Measurements from ENCODE around the gene EYA3. TPM values are rescaled to one million over a fixed set of nuclear protein-coding genes. Genes with fewer than 3 reads are reported as not detected.
A peak's percentile ranks its signal among the peaks of the same experiment; 100 is the strongest.

Gene EYA3
- total RNA-seq, 1 experiment from 2014 or later = 10.4 TPM

DNA sequence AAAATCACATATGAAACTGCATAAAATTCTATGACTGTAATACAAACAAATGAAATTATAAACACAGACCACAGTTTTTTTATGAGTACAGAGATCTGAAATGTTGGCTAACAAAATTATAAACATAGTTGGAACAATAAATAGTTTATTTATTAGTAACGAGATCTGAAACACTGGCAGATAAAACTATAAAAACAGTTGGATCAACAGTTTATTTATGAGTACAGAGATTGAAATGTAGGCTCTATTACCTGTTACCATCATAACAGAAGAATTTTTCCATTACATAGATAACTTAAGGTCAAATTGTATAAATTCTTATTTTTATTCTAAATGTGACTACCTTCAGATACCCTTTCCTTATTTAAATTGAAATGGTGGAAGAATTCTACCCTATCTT lies 14.5 kb downstream of the EYA3 start:
- no peak for DNase-seq (ENCODE audit: low spot score)

GRCh38 chr1:28071813-28072212 lies 16.6 kb downstream of the EYA3 start:
- no peak for DNase-seq (ENCODE audit: low spot score)

DNA sequence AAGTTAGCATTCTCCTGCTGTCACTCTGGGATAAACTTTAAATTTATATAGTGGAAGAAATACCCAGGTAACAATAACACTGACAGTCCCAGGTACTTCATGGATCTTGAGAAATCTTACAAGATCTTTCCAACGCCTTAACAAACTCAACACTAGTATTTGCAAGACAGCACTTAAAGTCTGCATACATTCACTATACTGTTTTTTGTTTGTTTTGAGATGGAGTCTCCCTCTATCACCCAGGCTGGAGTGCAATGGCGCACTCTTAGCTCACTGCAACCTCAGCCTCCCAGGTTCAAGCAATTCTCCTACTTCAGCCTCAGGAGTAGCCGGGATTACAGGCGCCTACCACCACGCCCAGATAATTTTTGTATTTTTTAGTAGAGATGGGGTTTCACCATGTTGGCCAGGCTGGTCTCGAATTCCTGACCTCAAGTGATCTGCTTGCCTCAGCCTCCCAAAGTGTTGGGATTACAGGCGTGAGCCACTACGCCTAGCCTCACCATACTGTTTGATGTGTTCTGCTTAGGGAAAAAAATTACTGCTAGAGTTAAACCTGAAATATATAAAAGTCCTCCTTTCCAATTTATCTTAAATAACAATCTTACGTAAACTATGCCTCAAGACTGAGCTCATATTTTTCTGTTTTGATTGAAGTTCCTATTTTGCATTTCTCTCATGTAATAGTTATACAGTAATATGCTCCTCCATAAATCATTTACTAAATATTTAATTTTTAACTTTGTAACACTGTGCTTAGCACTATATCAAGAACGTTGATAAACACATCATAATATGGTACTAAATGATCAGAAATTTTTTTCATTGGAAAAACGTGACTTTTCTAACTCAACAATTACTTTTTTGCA lies 17.5 kb downstream of the EYA3 start:
- no peak for DNase-seq (ENCODE audit: low spot score)

- no peak for DNase-seq (ENCODE audit: low spot score)
Measured at GRCh38 chr1:28067523-28068090, 20.8 kb downstream of the EYA3 start.

- no peak for DNase-seq (ENCODE audit: low spot score)
Measured at GRCh38 chr1:28066393-28067154, 21.8 kb downstream of the EYA3 start.

DNA sequence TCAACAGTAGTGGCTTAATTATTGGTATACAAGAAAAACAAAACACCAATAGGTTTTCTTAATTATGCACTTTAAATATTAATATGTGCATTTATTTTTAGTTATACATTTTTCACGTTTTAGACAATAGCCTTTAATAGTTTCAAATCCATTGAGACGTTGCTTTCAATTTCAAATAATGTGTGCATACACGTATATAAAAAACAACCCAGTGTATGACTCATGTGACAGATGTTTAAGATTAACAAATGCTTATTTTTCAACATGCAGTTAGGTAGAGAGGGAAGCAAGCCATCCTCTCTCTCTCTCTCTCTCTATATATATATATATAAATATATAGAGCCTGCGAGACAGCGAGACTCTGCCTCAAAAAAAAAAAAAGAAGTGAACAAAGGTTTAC lies 24.3 kb downstream of the EYA3 start:
- peak; percentile 16 for DNase-seq (ENCODE audit: low spot score)

DNA sequence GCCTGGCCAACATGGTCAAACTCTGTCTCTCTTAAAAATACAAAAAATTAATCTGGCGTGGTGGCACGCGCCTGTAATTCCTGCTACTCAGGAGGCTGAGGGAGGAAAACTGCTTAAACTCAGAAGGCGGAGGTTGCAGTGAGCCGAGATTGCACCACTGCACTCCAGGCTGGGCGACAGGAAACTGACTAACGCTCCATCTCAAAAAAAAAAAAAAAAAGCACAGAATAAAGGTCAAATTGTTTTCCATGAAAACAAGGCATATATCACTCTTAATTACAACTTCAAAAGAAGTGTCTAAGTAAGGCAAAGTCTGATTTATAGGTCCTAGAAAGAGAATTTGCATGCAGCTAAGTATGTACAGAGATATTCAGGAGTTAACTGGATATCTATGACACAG lies 25.6 kb downstream of the EYA3 start:
- DNase-seq (ENCODE audit: low spot score) = peak; percentile 4

- no peak for DNase-seq (ENCODE audit: low spot score)
Measured at GRCh38 chr1:28058971-28059878, 29.2 kb downstream of the EYA3 start.

DNA sequence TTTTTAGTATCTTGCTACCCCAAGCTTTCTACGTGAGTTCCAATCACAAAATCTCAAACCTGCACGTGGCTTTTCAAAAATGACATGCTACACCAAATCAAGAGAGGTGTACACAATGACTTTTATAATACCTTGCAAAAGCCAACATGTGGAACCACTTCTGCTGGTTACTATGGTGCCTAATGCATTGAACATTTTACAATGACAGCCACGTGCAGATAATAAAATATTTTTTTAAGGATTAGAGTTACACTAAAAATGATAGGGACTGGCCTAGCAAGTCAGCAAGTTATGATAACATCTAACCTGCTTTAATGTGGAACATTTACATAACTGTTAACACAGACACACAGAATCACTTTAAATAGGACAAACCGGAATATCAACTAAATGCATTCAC lies 30.2 kb downstream of the EYA3 start:
- no peak for DNase-seq (ENCODE audit: low spot score)

GRCh38 chr1:28056129-28056925 lies 32.1 kb downstream of the EYA3 start:
- no peak for DNase-seq (ENCODE audit: low spot score)

DNA sequence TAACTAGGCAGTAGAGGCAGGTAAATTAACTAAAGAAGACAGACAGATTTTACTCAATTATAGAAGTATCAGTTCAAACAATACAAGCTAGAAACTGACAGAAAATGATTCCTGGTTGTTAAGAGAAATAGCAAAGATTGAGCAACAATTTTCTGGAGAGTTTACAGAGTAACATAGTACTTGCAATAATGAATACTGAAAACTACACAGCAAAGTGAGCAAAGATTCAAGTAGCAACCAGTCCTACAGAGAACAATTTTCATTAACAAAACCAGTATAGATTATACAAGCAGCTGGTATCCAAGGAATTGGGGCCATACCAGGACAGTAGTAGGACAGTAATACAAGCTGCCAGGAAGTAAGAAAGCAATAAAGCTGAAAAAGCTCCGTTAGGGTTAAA lies 37.6 kb downstream of the EYA3 start:
- no peak for DNase-seq (ENCODE audit: low spot score)

DNA sequence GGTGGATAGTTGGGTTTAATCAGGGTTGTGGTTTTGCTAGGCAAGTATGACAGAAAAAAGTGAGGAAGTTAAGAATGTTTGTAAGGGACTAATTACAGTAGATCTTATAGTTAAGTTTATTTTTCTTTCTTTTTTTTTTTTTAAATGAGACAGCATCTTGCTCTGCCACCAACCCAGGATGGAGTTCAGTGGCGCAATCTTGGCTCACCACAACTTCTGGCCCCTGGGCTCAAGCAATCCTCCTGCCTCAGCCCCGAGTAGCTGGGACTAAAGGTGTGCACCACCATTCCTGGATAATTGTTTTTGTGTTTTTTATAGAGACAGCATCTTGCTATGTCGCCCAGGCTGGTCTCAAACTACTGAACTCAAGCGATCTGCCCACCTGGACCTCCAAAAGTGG lies 41.7 kb downstream of the EYA3 start:
- DNase-seq (ENCODE audit: low spot score) = no peak

DNA sequence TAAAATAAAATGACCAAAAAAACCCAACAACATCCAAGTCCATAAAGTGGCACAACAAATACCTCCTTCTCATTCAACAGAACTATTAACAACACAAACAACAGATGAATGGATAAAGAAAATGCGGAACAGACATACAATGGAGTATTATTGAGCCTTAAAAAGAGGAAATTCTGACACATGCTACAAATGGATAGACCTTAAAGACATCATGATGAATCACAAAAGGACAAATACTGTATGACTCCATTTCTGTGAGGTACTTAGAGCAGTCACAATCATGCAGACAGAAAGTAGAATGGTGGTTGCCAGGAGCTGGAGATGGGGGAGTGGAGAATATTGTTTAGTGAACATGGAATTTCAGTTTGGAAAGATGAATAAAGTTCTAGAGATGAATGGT lies 42.6 kb downstream of the EYA3 start:
- no peak for DNase-seq (ENCODE audit: low spot score)

GRCh38 chr1:28044399-28044798 lies 44.0 kb downstream of the EYA3 start:
- DNase-seq (ENCODE audit: low spot score) = no peak

- no peak for DNase-seq (ENCODE audit: low spot score)
Measured at GRCh38 chr1:28039341-28039740, 49.1 kb downstream of the EYA3 start.

DNA sequence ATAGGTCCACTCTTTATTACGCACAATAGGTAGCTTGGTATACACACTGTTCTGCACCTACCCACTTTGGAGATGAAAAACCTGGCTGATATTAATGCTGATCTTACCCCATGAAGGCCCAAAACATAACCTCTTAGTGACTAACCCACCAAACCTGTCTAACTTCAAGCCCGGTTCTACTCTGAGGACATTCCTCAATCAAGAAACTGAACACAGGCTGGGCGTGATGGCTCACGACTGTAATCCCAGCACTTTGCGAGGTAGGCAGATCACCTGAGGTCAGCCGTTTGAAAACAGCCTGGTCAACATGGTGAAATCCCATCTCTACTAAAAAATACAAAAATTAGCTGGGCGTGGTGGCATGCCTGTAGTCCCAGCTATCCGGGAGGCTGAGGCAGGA lies 50.5 kb downstream of the EYA3 start:
- no peak for DNase-seq (ENCODE audit: low spot score)

DNA sequence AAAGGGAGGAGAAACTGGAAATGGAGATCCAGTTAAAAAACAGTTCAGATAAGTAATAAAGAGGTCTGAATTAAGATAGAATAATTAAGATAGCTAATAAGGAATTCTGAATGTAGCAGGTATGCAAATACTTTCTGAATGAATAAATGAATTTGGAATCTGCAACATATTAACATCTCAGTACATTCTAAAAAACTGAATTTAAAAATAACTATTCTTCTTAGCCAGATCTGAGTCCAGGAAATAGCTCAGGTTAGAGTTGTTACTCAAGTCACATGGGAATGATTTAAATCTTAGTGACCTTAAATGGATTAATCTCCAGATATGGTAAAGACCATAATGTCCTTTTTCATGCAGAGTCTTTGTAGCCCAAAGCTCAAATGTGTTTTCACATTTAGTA lies 51.2 kb downstream of the EYA3 start:
- no peak for DNase-seq (ENCODE audit: low spot score)

DNA sequence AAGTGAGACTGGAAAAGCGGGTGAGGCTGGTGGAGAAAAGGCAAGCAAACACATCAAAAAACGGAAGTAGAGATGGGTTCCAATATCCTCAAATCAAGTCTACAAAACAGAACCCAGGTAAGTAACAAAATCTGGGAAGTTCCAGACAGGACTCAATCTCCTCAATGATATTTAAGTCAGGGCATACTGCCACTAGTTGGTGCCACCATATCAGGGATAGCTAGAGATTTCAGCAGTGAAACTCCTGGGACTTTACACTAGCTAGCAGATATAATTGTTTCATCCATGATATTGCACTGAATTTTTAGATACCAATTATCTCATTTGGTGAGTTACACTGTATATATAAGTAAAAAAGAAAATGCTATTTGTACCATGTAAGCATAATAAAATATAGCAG lies 52.0 kb downstream of the EYA3 start:
- DNase-seq (ENCODE audit: low spot score) = no peak

DNA sequence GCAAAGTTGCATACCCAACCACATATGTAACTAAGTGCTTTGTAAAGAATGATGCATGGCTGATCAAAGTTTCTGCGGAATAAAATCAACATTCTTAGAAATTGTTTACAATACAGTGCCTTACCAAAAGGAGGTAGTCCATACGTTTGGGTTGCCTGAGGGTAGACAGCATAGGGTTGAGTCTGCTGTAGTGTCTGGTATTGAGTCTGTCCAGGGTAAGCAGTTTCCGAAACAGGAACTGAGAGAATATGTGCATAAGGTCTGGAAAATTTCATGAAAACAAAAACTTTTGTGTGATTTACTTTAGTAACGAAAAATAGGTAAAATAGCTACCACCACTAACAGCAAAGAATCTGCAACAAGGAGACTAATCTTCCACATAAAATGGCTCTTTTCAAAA lies 53.0 kb downstream of the EYA3 start:
- no peak for DNase-seq (ENCODE audit: low spot score)

- no peak for DNase-seq (ENCODE audit: low spot score)
Measured at GRCh38 chr1:28032281-28032680, 56.1 kb downstream of the EYA3 start.

DNA sequence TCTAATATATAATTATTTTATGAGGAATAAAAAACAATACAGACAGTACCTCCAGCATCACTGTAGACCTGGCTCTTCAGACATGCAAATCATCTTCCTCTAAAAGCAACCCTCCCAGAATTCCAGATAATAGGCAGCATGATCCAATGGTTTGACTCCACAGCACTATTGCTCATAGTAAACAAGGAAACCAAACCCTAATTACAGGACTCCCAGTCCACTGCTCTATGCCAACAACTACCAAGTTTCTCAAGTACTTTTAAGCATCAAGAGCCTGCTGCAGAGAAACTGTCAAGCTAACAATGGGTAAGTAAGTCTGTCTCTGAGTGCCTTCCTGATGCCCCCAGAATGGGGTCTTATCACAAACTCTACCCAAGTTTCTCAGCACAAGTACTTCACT lies 57.2 kb downstream of the EYA3 start:
- DNase-seq (ENCODE audit: low spot score) = no peak
